Putamen (tissue), 1 donor: ENCODE data around the gene JPH2.

Source experiments
- DNase-seq: peaks from one replicate; pipeline ENCODE4 v3.0.0-alpha.2; 2016; ENCODE audit warnings: low spot score

The JPH2 gene

DNA sequence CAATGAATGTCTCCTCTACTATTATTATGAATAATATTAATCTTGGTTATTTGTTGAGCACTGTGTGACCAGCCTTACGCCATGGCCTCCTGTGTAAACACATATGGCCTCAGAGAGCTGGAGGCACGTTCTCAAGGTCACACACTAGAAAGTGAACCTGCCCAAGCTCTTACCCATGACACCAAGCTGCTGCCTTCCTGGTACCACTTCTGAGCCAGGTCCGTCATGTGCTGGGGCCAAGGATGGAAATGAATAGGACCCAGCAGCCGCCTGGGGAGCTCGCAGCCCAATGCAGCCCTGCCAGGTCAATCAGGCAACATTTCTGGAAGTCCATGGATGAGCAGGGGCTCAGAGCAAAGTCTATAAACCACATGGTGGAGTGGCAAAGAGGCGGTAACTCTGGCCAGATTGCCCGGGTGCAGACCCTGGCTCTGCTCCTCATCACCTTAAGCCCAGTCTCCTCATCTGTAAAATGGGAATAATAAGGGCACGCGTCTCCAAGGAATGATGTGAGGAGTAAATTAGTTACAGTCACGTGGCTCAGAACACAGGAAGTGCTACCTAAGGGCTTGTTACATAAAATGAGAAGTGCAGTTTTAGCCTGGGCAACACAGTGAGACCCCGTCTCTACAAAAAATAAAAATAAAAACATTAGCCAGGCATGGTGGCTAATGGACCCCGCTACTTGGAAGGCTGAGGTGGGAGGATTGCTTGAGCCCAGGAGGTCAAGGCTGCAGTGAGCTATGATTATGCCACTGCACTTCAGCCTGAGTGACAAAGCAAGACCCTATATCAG is 61.5 kb downstream of the JPH2 start:
- no peak for DNase-seq

- DNase-seq, result no peak
Observed at GRCh38 chr20:44123874-44124535, 63.0 kb downstream of the JPH2 start.

DNA sequence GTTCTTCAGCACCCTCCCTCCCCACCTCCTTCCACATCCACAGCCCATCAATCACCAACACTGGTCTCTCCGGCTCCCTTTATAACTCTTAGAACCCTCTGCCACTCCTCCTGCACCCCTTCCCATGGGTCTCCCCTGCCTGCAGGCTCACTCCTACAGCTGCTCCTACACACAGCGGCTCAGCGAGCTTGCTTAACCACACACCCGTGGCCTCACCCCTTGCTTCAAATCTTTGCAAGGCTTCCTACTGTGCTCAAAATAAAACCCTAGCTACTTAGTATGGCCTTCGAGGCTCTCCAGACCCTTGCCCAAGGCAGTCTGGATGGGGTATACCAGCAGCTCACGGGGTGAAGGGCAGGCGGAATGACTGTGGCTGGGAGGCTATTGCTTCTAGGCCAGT is 63.7 kb downstream of the JPH2 start:
- DNase-seq, result no peak

DNA sequence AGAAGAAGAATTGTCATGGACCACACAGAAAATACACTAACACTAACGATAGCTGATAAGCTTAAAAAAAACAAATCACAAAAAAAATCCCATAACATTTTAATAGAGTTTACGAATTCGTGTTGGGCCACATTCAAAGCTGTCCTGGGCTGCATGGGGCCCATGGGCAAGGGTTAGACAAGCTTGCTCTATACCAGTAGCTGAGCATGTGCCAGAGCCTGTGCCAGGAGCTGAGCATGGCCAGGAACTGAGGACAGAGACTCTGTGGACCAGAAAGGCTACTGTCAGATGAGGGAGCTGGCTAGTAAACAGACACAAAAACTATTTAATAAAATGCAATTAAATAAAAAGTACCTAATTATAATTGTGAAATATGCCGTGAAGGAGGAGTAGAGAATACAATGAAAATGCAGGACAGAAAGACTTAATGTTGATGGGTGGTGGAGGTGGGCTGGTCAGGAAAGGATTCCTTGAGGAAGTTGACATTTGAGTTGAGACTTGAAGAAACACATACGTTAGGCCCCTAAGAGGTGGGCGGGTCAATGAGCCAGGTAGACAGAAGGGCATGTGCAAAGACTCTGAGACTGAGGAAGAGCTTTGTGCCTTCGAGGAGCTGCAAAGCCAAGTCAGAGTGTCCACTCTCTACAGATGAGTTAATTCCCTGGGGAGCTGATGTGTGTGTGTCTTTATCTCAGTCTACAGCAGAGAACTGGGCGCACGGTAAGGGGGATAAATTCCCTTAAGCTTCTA is 66.1 kb downstream of the JPH2 start:
- DNase-seq, result no peak

DNA sequence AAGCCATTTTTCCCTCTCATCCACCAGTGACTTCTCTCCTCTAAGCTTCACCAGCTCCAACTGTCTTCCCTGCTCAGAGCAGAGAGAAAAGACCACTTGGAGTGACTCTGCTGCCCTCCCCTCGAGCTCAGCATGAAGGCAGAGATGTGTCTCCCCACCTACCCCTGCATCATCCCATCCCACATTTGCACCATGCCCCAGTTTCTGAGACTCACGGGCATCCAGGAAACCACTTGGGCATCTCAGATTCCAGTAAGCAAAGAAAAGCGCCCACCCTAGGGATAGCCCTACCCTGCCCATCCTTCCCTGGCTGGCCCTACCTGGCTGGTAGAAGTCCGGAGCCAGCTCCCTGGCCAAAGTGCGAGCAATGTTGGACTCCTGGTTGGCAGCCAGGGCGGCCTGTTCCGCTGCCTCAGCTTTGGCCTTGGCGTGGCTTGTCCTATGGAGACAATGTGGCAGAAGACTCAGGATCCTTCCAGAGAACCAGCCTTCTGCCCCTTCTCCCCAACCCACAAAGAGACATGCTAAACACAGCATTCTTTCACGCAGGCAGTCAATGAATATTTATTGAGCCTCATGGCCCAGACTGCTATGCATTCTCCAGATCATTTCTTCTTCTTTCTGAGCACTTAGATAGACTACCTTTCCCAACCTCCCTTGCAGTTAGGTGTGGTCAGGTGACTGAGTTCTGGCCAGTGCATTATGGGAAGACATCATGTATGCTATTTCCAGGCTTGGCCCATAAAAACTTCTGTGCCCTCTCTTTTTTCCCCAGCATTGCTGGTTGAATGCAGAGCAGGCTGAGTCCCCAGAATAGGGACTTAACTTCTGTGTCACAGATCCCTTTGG is 68.6 kb downstream of the JPH2 start:
- DNase-seq, result no peak

- DNase-seq, result no peak
Observed at GRCh38 chr20:44117296-44118184, 69.4 kb downstream of the JPH2 start.

GRCh38 chr20:44115762-44116644 is 71.0 kb downstream of the JPH2 start:
- DNase-seq, result no peak

- DNase-seq, result no peak
Observed at GRCh38 chr20:44115181-44115580, 71.8 kb downstream of the JPH2 start.

DNA sequence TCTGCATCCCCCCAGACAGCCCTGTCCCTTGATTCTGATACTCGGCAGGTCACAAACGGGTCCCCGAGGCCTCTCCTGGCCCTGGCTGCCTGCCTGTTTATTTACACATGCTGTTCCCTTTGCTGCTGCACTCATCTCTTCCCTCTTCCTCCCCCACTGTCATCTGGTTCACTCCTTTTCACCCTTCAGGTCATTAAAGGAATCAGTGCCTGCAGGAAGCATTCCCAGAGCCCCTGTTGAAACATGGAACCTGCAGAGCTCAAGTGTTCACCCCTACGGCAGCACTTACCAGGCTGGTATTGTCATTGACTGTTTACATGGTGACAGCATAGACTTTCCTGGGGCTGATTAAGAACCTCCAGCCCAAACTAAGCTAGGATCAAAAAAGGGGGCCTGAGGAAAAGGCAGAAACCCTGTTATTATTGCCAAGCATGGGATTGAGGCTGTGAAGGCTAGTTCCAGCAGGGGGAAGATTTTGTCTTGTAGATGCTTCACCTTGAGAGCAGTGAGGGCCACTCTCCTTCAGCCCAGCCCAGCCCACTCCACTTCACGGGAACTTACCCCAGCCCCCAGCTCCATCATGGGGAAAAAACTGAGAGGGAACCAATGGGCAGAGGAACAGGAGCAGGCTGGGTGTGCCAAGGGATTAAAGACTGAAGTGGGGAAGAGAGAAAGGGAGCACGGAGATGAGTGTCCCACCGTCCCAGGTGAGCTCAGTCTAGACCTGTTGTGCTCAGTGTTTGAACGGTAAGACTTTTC is 73.2 kb downstream of the JPH2 start:
- DNase-seq, result no peak

DNA sequence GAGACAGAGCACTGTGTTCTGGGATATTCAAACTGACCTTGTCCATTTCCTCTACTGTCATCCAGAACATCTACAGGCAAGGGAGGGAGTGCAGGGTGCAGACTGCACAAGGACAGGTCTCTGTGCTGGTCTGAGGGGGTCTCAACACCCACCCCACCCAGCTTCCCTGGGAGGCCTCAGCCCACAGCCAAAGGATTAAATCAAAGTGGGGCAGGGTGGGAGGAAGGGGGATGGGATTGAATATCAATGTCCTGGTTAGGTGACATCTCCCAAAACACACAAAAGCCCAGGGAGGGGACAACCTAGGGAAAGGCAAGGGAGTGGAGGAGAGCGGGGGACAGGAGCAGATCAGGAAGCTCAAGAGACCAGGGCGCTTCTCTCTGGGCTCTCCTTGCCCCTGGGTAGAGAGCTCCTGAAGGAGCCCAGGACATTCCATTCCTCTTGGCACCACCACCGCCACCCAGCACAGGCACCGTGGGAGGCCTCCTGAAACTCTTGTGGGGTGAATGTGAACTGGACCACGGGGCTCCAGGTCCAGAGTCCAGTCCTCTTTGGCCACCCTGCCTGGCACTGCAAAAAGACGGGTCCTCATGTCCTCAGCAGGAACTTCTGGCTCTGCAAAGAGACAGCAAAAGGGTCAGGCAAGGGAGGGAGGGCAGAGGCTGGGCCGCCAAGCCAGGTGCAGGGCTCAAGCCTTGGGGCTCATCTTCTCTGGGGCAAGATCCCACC is 73.9 kb downstream of the JPH2 start:
- no peak for DNase-seq

- no peak for DNase-seq
Observed at GRCh38 chr20:44112456-44112855, 74.5 kb downstream of the JPH2 start.

DNA sequence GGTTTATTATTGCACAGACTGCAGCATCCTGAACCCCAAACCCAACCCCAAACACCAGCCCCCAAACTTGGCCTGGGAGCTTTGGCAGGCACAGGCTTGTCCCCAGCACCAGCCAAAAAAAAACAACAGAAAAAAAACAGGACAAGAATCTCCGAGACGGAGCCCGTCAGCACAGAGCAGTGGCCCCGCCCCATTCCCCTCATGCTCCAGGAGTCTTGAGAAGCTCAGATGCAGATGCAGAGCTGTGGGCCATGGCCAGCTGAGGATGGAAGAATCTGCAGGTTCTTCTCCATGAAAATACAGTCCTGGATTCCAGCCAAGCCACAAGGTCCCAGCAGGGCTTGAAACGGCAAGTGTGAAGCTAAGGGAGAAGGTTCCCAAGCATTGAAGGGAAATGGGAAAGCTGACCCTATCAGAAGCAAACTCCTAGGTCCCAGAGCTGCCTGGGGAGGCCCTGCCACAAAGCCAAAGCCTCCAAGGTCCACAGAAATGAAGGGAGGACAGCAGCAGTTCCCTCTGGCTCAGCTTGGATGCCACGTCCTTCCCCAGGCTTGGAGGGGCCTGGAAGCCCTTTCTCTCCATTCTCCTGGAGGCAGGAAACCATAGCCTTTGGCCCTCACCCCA is 75.2 kb downstream of the JPH2 start:
- no peak for DNase-seq

DNA sequence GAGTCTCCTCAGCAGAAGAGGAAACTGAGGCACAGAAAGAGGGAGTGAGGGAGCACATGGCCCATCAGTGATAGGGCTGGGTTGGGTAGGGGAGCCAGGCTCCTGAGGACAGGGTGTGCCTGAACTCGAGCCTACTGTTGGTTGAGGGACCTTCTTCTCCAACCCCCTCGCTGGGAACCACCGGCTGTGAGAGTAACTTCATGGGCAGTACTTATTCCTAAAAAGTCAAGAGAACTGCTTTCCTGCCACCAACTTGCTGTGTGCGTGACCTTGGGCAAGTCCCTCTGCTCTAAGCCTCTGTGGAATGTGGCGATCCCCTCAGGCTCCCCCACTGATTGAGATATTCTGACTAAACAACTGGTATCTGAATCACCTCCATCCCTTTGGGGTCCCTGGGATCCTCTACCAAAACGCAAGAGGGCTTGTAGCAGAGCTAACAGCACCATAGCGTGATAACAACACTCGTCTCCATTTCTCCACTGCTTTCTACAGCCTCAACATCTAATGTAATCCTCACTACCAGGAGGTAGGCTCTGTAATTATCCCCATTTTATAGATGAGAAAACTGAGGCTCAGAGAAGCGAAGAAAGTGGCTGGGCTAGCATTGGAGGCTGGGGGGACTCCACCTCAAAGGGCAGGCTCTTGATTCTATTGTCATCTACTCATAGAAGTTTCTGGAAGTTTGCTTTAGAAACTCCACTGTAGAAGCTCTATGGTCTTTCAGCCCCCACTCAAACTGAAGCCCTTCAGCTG is 76.0 kb downstream of the JPH2 start:
- no peak for DNase-seq

DNA sequence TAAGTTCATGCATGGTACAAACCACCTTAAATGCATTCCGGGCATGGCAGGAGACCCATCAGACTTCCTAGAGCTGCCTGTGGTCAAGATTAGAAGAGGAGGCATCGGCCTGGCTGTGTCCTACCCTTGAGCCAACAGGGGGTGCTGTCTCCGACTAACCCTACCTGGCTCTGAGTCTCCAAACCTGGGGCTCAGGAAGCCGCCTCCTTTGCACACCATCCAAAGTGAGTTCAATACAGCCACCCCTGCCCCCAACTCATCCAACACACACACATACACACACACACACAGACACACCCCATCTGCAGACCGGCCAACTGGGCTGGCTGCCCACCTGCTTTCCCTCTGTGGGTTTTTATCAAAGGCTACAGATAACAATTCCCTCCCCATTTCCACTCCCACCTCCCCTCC is 77.0 kb downstream of the JPH2 start:
- no peak for DNase-seq

GRCh38 chr20:44106615-44107014 is 80.4 kb downstream of the JPH2 start:
- no peak for DNase-seq

DNA sequence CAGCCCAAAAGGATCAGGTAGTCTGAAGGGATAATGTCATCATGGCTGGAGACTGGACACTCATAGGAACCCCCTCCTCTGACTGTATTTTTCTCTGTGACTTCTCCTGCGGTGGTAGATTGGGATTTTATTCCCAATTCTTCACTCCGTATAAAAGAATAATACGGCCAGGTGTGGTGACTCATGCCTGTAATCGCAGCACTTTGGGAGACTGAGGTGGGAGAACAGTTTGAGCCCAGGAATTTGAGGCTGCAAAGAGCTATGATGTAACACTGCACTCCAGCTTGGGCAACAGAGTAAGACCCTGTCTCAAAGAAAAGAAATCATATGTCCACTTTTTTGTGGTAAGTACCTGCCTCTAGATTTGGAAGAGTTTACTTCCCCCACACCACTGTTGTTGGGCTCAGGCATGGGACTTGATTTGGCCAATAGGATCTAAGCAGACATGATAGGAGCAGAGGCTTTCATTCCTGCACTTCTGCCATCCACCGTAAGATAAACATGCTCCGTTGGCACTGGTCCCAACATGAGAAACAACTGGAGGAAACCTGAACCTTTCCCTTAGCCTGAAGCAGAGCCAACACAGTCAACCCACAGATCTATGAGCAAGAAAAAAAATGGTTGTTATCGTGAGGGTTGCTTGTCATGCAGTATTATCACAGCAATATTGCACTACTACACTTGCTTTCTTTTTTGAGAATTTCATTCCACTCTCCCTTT is 82.0 kb downstream of the JPH2 start:
- DNase-seq, result no peak

DNA sequence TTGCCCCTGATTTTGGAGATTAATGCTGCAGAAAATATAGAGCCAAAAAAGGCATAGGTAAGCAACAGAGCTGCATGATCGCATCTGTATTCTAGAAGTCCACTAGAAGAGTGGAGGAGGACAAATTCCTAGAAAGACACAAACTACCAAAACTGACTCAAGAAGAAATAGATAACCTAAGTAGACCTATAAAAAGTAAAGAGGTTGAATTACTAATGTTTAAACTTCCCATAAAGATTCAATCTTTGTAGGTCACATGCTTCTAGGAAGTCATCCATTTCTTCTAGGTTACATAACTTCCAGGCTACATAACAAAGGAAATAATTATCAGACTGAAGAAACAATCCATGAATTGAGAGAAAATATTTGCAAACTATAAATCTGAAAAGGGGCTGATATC is 84.4 kb downstream of the JPH2 start:
- no peak for DNase-seq
